ENCODE results near the gene BCL2L13. TPM values are rescaled to one million over a fixed set of nuclear protein-coding genes. Genes with fewer than 3 reads are reported as not detected.

The BCL2L13 gene, protein sequence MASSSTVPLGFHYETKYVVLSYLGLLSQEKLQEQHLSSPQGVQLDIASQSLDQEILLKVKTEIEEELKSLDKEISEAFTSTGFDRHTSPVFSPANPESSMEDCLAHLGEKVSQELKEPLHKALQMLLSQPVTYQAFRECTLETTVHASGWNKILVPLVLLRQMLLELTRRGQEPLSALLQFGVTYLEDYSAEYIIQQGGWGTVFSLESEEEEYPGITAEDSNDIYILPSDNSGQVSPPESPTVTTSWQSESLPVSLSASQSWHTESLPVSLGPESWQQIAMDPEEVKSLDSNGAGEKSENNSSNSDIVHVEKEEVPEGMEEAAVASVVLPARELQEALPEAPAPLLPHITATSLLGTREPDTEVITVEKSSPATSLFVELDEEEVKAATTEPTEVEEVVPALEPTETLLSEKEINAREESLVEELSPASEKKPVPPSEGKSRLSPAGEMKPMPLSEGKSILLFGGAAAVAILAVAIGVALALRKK
- total RNA-seq, result 54.5 and 61.5 TPM in 2 replicates
- 35.3 and 37.5 TPM in 2 replicates for polyA plus RNA-seq

DNA sequence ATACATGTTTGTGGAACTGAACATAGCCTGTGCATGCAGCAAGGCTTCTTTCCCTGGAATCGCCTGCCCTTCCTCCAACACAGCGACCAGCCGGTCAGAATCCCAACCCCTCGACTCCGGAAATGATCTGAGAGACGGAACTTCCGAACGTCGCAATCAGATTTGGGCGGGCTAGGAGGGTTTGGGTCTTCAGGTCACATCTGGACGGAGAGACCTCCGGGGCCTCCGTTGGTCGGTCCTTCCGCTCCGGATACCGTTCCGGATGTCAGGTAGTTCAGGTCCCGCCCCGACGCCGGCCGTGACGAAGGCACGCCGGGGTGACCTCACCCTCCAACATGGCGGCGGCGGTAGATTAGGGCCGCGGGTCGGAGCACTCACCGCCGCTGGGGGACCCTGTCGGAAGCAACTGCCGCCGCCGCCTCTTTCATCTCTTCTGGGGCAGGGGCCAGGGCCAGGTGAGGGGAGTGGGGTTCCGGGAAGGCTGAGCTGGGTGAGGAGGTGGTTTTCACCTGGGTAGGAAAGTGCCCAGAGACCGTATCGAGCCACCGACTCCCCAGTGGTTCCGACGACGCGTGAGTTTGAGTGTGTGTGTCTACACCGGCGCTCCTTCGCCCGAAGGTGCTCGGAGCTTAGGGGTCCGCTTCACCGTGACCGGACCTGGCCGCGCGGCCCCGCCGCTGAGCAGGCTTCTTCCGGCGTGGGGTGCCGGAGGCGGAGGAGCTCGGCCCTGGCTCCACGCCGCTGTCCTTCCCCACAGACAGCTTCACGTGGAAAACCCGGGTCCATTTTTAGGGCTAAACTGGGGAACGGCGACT, at the start of gene BCL2L13:
Gene BCL2L13, plus strand, starts transcription at position 326 of the 815 bp plus-strand sequence. CDS start 16,955 bp downstream, outside the sequence.
- H3K9me3 ChIP-seq (ENCODE audit: low read depth), result no peaks in the 10 kb centered on the region
- H3K27me3 ChIP-seq, result no peaks in the 10 kb centered on the region
- H3K4me1 ChIP-seq (ENCODE audit: low read depth), result peaks cover 6% of the 10 kb centered on the region
- no peaks in the 10 kb centered on the region for H3K36me3 ChIP-seq
- TF ChIP-seq CTCF (IDR thresholded peaks at IDR 0.05; ENCODE audit: low read depth, low read length), result no peak
- H3K27ac ChIP-seq, result peak within 1 kb of the TSS; percentile 100
- peak; percentile 96 for DNase-seq (ENCODE audit: low read depth in 1 of 2, low spot score in 1 of 2)
- H3K4me3 ChIP-seq, result peak within 1 kb of the TSS; percentile 83

DNA sequence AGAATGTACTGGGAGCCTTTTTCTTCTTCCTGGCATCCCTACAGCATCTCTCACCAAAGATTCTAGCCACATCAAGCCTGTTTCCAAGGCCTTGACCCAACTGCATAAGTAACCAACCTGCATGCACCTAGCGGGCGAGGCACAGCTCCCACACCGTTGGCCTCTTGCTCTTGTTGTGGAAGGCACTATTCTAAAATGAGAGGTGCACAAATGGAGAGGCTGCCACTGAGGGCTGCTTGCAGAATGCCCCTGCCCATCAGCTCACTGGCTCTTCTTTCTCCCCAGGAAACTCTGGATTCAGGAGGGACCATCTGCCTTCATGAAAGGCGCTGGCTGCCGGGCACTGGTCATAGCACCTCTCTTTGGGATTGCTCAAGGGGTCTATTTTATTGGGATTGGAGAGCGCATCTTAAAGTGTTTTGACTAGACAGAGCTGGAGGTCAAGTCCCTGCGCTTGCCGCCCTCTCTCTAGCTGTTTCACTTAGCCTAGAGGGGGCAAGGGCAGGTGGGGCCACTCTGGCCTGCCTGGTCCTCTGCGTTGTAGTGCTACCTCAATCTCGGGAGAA, 48.7 kb upstream of the BCL2L13 start:
- no peak for DNase-seq (ENCODE audit: low read depth in 1 of 2, low spot score in 1 of 2)
- TF ChIP-seq CTCF (IDR thresholded peaks at IDR 0.05; ENCODE audit: low read depth, low read length), result no peak
- Histone ChIP-seq H3K27me3 (no peaks in the 10 kb centered on the region), H3K9me3 (ENCODE audit: low read depth) (no peaks in the 10 kb centered on the region), H3K4me3 (no peak overlapping the region), H3K4me1 (ENCODE audit: low read depth) (no peaks in the 10 kb centered on the region), H3K36me3 (peaks cover 26% of the 10 kb centered on the region), H3K27ac (peak overlapping the region; percentile 43)

DNA sequence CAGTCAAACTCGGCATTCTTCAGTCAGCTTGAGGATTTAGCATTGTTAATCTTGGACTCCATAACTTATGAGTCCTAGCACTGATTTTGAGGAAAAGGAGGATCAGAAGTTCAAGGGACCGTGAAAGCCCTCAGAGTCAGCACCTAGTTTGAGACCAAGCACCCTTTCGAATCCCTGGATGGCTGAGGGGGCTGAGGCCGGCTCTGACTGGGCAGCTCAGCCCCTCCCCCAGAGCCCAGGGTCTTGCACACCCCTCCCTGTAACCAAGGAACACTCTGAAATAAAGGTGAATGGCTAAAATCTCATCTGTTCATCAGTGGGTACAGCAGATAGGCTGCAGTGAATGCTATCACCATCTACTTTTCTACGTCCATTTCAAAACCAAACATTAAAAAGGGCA, 48.0 kb upstream of the BCL2L13 start:
- no peaks in the 10 kb centered on the region for H3K9me3 ChIP-seq (ENCODE audit: low read depth)
- no peak for TF ChIP-seq CTCF (IDR thresholded peaks at IDR 0.05; ENCODE audit: low read depth, low read length)
- H3K27ac ChIP-seq, result peak overlapping the region; percentile 43
- no peaks in the 10 kb centered on the region for H3K4me1 ChIP-seq (ENCODE audit: low read depth)
- no peak for DNase-seq (ENCODE audit: low read depth in 1 of 2, low spot score in 1 of 2)
- peaks cover 29% of the 10 kb centered on the region for H3K36me3 ChIP-seq
- no peaks in the 10 kb centered on the region for H3K27me3 ChIP-seq
- no peak overlapping the region for H3K4me3 ChIP-seq

- Histone ChIP-seq H3K27me3 (no peaks in the 10 kb centered on the region), H3K36me3 (peaks cover 30% of the 10 kb centered on the region), H3K4me3 (no peak overlapping the region), H3K9me3 (ENCODE audit: low read depth) (no peaks in the 10 kb centered on the region), H3K27ac (no peak overlapping the region), H3K4me1 (ENCODE audit: low read depth) (no peaks in the 10 kb centered on the region)
- no peak for DNase-seq (ENCODE audit: low read depth in 1 of 2, low spot score in 1 of 2)
- TF ChIP-seq CTCF (IDR thresholded peaks at IDR 0.05; ENCODE audit: low read depth, low read length), result no peak
These were observed 46.4 kb upstream of the BCL2L13 start for GRCh38 chr22:17592201-17592600.

GRCh38 chr22:17596226-17596625, 42.3 kb upstream of the BCL2L13 start:
- peaks cover 59% of the 10 kb centered on the region for H3K36me3 ChIP-seq
- no peaks in the 10 kb centered on the region for H3K27me3 ChIP-seq
- H3K27ac ChIP-seq, result no peak overlapping the region
- no peaks in the 10 kb centered on the region for H3K9me3 ChIP-seq (ENCODE audit: low read depth)
- no peak overlapping the region for H3K4me3 ChIP-seq
- TF ChIP-seq CTCF (IDR thresholded peaks at IDR 0.05; ENCODE audit: low read depth, low read length), result no peak
- H3K4me1 ChIP-seq (ENCODE audit: low read depth), result no peaks in the 10 kb centered on the region
- DNase-seq (ENCODE audit: low read depth in 1 of 2, low spot score in 1 of 2), result no peak
